Smooth muscle cell (in vitro differentiated cells): ENCODE results near the gene SOWAHA. TPM values are rescaled to one million over a fixed set of nuclear protein-coding genes. Genes with fewer than 3 reads are reported as not detected.

Experiments used
- DNase-seq: peaks from one replicate; lab custom pipeline; 2025; ENCODE audit not compliant: unreplicated experiment; lab: John Stamatoyannopoulos, UW
- H2AFZ ChIP-seq: fragments of 200-600 bp; sonication (generic); 2 replicates; pipeline ENCODE4 v1.6.0; 2016; ENCODE audit warnings: antibody characterized with exemption, low read depth, mild to moderate bottlenecking
- H3F3A ChIP-seq: fragments of 200-600 bp; sonication (generic); 2 replicates; pipeline ENCODE4 v1.6.0; 2017; ENCODE audit warnings: antibody characterized with exemption, low read depth
- H3K27ac ChIP-seq: fragments of 200-600 bp; sonication (generic); 2 replicates; pipeline ENCODE4 v1.5.1; 2016; ENCODE audit warnings: low read depth, mild to moderate bottlenecking
- H3K27me3 ChIP-seq: fragments of 200-600 bp; sonication (generic); 2 replicates; pipeline ENCODE4 v1.6.1; 2016; ENCODE audit warnings: low read depth, mild to moderate bottlenecking
- H3K36me3 ChIP-seq: fragments of 200-600 bp; sonication (generic); 2 replicates; pipeline ENCODE4 v1.5.1; 2016; ENCODE audit warnings: low read depth
- H3K4me1 ChIP-seq: fragments of 200-600 bp; sonication (generic); 2 replicates; pipeline ENCODE4 v1.5.1; 2016; ENCODE audit warnings: low read depth
- H3K4me2 ChIP-seq: fragments of 200-600 bp; sonication (generic); 2 replicates; pipeline ENCODE4 v1.6.0; 2016; ENCODE audit warnings: mild to moderate bottlenecking
- H3K4me3 ChIP-seq: fragments of 200-600 bp; sonication (generic); 2 replicates; pipeline ENCODE4 v1.5.1; 2016; ENCODE audit warnings: mild to moderate bottlenecking
- H3K79me2 ChIP-seq: fragments of 200-600 bp; sonication (generic); 2 replicates; pipeline ENCODE4 v1.6.0; 2016; ENCODE audit warnings: low read depth, mild to moderate bottlenecking
- H3K9ac ChIP-seq: fragments of 200-600 bp; sonication (generic); 2 replicates; pipeline ENCODE4 v1.6.0; 2016; ENCODE audit warnings: low read depth
- H3K9me3 ChIP-seq: fragments of 200-600 bp; sonication (generic); replicated peaks from 2 replicates; pipeline ENCODE4 v1.5.1; 2016; ENCODE audit warnings: low read depth
- H4K20me1 ChIP-seq: fragments of 200-600 bp; sonication (generic); 2 replicates; pipeline ENCODE4 v1.6.0; 2016; ENCODE audit warnings: low read depth
- WGBS: methylation state at CpG from one replicate; pipeline ENCODE4 v1.1.7; 2016; ENCODE audit warnings: low lambda C conversion rate; 5-methylcytosine and 5-hydroxymethylcytosine counted together
- polyA plus RNA-seq: library from polyadenylated mRNA; unstranded; fragments of >200 nt; fragmentation: Nextera tagmentation; extraction: Ambion mirVana; gene quantifications from 2 replicates; pipeline ENCODE4 v1.2.1, GENCODE V29; 2016
- total RNA-seq: library from RNA; depleted of rRNA; stranded (reverse); fragments of >200 nt; gene quantifications from 2 replicates; pipeline ENCODE4 v1.2.3, GENCODE V29; 2014
- TF ChIP-seq, protein P1 (sequence below): fragments of 200-600 bp; sonication (generic); IDR thresholded peaks from 2 replicates; pipeline ENCODE4 v1.5.1; 2017; ENCODE audit warnings: borderline replicate concordance, mild to moderate bottlenecking, antibody characterized with exemption; ENCODE audit not compliant: insufficient read depth, poor library complexity, severe bottlenecking

The SOWAHA gene
- total and polyA plus RNA-seq, 2 experiments from 2014 or later, result 0.43 to 1.5 TPM

DNA sequence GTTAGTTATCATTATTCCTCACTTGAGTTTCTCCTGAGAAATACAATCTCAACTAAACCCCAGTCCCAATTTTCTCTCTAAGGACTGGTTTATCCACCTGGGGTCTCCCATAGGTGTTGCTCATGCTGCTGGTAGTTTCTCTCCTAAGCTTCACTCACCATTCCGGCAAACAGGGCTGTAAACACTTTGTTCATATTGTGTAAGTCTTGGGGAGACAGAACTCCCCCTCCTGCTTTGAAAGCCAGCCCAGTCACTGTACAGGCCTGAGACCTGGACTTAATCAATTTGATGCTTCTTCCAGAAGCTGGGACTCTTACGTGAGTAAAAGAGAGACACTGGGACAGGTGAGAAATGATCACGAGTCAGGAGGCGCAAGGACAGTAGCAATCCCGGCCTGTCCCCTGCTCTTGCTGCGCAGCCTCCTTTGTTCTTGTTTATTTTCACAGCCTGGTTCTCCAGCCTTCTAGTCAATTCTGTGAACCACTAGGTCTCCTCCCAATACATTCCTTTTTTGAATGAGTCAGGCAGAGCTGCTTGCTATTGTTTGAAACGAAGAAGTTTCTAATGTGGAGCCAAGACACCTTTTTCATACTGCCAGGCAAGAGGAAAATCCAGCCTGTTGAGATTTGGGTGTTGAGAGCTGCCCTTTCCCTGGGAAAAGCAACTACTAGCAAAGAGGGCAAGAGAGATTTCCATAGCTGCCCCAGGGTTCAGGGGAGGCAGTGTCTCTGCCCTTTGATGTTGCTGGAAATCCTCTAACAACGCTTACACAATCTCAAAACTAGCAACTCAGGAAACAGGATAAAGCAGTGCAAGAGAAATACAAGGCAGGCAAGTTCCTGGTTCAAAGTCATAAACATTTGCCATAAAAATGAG is 26.6 kb downstream of the SOWAHA start:
- H3F3A ChIP-seq, result no peaks in the 10 kb centered on the region
- peak overlapping the region; percentile 58 for H3K27ac ChIP-seq
- no peaks in the 10 kb centered on the region for H4K20me1 ChIP-seq
- TF ChIP-seq, protein P1, sequence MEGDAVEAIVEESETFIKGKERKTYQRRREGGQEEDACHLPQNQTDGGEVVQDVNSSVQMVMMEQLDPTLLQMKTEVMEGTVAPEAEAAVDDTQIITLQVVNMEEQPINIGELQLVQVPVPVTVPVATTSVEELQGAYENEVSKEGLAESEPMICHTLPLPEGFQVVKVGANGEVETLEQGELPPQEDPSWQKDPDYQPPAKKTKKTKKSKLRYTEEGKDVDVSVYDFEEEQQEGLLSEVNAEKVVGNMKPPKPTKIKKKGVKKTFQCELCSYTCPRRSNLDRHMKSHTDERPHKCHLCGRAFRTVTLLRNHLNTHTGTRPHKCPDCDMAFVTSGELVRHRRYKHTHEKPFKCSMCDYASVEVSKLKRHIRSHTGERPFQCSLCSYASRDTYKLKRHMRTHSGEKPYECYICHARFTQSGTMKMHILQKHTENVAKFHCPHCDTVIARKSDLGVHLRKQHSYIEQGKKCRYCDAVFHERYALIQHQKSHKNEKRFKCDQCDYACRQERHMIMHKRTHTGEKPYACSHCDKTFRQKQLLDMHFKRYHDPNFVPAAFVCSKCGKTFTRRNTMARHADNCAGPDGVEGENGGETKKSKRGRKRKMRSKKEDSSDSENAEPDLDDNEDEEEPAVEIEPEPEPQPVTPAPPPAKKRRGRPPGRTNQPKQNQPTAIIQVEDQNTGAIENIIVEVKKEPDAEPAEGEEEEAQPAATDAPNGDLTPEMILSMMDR, result no peak
- no peaks in the 10 kb centered on the region for H3K9me3 ChIP-seq
- H3K4me1 ChIP-seq, result peaks cover 12% of the 10 kb centered on the region
- H3K79me2 ChIP-seq, result no peaks in the 10 kb centered on the region
- no peaks in the 10 kb centered on the region for H3K27me3 ChIP-seq
- peak overlapping the region; percentile 16 for H3K9ac ChIP-seq
- 52% methylated on average over 8 of the region's 8 CpGs for WGBS
- peak overlapping the region; percentile 74 for H2AFZ ChIP-seq
- no peaks in the 10 kb centered on the region for H3K36me3 ChIP-seq
- H3K4me3 ChIP-seq, result no peak overlapping the region
- H3K4me2 ChIP-seq, result peak overlapping the region; percentile 30
- DNase-seq, result no peak

DNA sequence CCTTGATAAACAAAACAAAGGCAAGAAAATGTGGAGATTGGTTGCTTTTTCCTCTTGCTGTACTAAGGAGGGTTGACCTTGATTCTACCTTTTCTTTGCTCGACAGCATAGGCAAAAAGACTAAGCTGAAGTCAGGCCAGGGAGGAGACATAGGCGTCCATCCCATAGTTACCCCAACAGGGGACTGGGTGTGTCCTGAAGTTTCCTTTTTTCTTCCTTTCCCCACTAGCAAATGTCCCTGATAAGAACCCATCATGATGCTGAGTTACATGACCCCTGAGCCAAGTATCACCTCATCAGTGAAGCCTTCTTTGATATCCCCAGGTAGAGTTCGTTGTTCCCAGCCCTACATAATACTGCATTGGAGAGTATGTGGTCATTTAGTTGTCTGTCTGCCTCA is 27.2 kb downstream of the SOWAHA start:
- Histone ChIP-seq H3F3A (no peaks in the 10 kb centered on the region), H4K20me1 (no peaks in the 10 kb centered on the region), H3K4me3 (no peak overlapping the region), H3K27me3 (no peaks in the 10 kb centered on the region), H3K4me2 (peak overlapping the region; percentile 30), H3K9me3 (no peaks in the 10 kb centered on the region), H3K27ac (peak overlapping the region; percentile 58), H3K79me2 (no peaks in the 10 kb centered on the region), H3K36me3 (no peaks in the 10 kb centered on the region), H3K4me1 (peaks cover 12% of the 10 kb centered on the region), H3K9ac (peak overlapping the region; percentile 16), H2AFZ (peak overlapping the region; percentile 74)
- 92% methylated on average over 3 of the region's 3 CpGs for WGBS
- TF ChIP-seq, protein P1, result no peak
- DNase-seq, result no peak

DNA sequence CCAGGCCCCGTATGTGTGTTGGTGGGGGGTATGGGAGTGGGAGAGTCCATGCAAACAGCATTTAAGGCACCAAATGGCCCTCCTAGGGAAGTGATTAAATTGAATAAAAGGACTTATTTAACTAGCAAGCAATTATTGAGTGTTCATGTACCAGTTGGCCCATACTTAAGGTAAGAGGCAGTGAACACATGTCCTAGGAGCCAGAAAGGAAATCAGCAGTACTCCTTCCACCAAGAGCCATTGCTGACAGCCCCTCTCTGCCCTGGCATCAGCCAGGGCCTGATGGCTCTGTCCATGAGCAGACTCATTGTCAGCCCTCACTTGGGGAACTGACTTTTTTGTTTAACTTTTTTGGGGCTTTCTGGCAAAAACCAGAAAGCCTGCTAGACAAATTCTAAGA is 27.8 kb downstream of the SOWAHA start:
- Histone ChIP-seq H4K20me1 (no peaks in the 10 kb centered on the region), H3K9ac (no peak overlapping the region), H3K27me3 (no peaks in the 10 kb centered on the region), H3K36me3 (no peaks in the 10 kb centered on the region), H3K9me3 (no peaks in the 10 kb centered on the region), H3K4me2 (no peak overlapping the region), H3K79me2 (no peaks in the 10 kb centered on the region), H3K27ac (no peak overlapping the region), H3K4me1 (peaks cover 12% of the 10 kb centered on the region), H3F3A (no peaks in the 10 kb centered on the region), H3K4me3 (no peak overlapping the region), H2AFZ (no peak overlapping the region)
- no peak for DNase-seq
- 83% methylated on average over 1 of the region's 1 CpG for WGBS
- TF ChIP-seq, protein P1, result no peak
